ENCODE measurements around the gene CKAP4. TPM values are rescaled to one million over a fixed set of nuclear protein-coding genes. Genes with fewer than 3 reads are reported as not detected.

CKAP4 gene
- total and polyA plus RNA-seq, 9 of the 15 experiments (the other 6 are each of a cell fraction or from before 2014, with no cell fraction given) = 0.08 to 0.20 TPM; not detected in 7

DNA sequence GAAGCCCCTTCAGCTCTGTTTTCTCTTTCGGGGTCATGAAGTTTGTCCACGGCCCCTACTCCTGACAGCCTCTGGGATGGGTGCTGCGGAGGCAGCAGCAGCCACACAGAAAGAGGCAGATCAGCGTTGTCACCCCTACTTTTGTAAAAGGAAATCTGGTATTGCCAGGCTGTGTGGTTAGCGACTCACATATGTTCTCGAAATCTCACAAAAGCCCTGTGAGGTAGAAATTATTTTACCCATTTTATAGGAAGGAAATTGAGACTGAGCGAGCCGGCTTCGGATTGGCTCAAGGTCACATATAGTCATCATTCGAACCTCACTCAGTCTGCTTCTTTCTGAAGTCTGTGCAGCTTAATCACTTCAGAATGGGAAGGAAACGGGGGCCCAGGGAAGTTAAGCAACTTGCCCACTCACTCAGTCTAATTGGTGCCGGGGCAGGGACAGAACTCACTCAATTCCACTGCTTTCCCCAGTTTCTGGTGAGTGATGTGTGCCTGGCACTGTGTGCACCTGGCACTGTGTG, 1.1 kb upstream of the CKAP4 start:
- CTCF ChIA-PET (ENCODE audit: low intra/inter-chr PET ratio) = no interaction called here
- intact Hi-C loops (cut with micrococcal nuclease) (no loop called here), in situ Hi-C loops (cut with MboI) (no loop called here)
- Histone ChIP-seq H2AFZ (ENCODE audit: low read depth, low read length) (no peak overlapping the region), H3K27ac (ENCODE audit: extremely low read depth, low read depth, low read length) (no peak overlapping the region), H3K9ac (ENCODE audit: insufficient read depth in 1 of 2, low read depth in 2 of 2, low read length in 2 of 2) (no peak overlapping the region), H3K4me2 (ENCODE audit: insufficient read depth, low read length) (no peak overlapping the region), H3K9me1 (ENCODE audit: control insufficient read depth, insufficient read depth, low read length) (no peaks in the 10 kb centered on the region), H3K27me3 (ENCODE audit: control insufficient read depth in 2 of 2, insufficient read depth in 2 of 2, low read length in 2 of 2) (peaks cover 11 to 49% of the 10 kb centered on the region in 2 experiments; a peak in 4 of 5 replicates), H3K79me2 (ENCODE audit: control insufficient read depth, insufficient read depth, low read length) (no peaks in the 10 kb centered on the region), H3K4me1 (replicated peaks in 1 of 2; ENCODE audit: control insufficient read depth in 2 of 2, insufficient read depth in 2 of 2, low read length in 2 of 2) (peaks cover 0 to 17% of the 10 kb centered on the region in 2 experiments; a peak in 2 of 5 replicates), H4K20me1 (replicated peaks; ENCODE audit: control insufficient read depth, insufficient read depth, low read length) (no peaks in the 10 kb centered on the region), H3K36me3 (ENCODE audit: control insufficient read depth, insufficient read depth, low read length) (no peaks in the 10 kb centered on the region), H3K4me3 (no peak overlapping the region), H3K9me3 (replicated peaks; ENCODE audit: control insufficient read depth, insufficient read depth, low read depth, low read length) (no peaks in the 10 kb centered on the region)
- 37% methylated on average over 12 of the region's 12 CpGs for WGBS (ENCODE audit: insufficient coverage, low coverage, missing lambda C conversion rate)
- POLR2A ChIA-PET = no interaction called here
- TF ChIP-seq STAT5B (CRISPR knock-in tag; IDR thresholded peaks at IDR 0.05) (no peak), BRD4 (IDR thresholded peaks at IDR 0.05) (no peak), CEBPB (tag; IDR thresholded peaks at IDR 0.05) (no peak), ZC3H8 (IDR thresholded peaks at IDR 0.05) (no peak), CBX5 (IDR thresholded peaks at IDR 0.05; ENCODE audit: borderline replicate concordance, low read depth) (no peak), CAMTA2 (CRISPR knock-in tag; conservative IDR thresholded peaks at IDR 0.05) (no peak), NEUROD1 (IDR thresholded peaks at IDR 0.05; ENCODE audit: borderline replicate concordance, low read depth, low read length, partially characterized antibody) (no peak), CHD4 (IDR thresholded peaks at IDR 0.05; ENCODE audit: insufficient read depth, insufficient replicate concordance, low read depth, low read length, poor library complexity, severe bottlenecking) (no peak), HINFP (tag; conservative IDR thresholded peaks at IDR 0.05; ENCODE audit: low read depth) (no peak), ZNF197 (CRISPR knock-in tag; IDR thresholded peaks at IDR 0.05; ENCODE audit: low read depth) (no peak)
- TF ChIP-seq, protein P1, sequence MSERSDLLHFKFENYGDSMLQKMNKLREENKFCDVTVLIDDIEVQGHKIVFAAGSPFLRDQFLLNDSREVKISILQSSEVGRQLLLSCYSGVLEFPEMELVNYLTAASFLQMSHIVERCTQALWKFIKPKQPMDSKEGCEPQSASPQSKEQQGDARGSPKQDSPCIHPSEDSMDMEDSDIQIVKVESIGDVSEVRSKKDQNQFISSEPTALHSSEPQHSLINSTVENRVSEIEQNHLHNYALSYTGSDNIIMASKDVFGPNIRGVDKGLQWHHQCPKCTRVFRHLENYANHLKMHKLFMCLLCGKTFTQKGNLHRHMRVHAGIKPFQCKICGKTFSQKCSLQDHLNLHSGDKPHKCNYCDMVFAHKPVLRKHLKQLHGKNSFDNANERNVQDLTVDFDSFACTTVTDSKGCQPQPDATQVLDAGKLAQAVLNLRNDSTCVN (CRISPR knock-in tag; IDR thresholded peaks at IDR 0.05) = no peak
- BruUV-seq (replicated peaks) = no TSS peak
- DNase-seq (ENCODE audit: extremely low read depth in 1 of 4, low spot score in 3 of 4) (no peak), FAIRE-seq (no peak), ATAC-seq (no peak)

Measured in K562 (cell line).